HG03571 (cell line): ENCODE results near the gene FARP2.

Source experiments
- ATAC-seq: cut with Tn5 transposase; IDR thresholded peaks from one replicate; pipeline ENCODE4 v1.9.1; 2021; ENCODE audit not compliant: unreplicated experiment

FARP2 gene

DNA sequence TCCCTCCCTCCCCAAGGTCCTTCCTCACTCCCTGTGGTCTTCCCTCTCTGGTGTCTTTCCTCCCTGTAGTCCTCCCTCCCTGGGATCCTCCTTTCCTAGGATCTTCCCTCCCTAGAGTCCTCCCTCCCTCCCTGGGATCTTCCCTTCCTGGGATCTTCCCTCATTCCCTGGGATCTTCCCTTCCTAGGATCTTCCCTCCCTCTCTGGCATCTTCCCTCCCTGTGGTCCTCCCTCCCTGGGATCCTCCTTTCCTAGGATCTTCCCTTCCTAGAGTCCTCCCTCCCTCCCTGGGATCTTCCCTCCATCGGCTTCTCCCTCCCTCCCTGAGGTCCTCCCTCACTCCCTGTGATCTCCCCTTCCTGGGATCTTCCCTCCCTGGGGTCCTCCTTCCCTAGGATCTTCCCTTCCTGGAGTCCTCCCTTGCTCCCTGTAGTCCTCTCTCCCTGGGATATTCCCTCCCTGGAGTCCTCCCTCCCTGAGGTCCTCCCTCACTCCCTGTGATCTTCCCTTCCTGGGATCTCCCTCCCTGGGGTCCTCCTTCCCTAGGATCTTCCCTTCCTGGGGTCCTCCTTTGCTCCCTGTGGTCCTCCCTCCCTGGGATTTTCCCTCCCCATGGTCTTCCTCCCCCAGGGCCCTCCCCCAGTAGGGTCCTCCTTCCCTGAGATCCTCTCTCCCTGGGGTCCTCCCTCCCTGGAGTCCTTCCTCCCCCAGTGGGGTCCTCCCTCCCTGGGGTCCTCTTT lies 129.3 kb downstream of the FARP2 start:
- ATAC-seq = no peak

DNA sequence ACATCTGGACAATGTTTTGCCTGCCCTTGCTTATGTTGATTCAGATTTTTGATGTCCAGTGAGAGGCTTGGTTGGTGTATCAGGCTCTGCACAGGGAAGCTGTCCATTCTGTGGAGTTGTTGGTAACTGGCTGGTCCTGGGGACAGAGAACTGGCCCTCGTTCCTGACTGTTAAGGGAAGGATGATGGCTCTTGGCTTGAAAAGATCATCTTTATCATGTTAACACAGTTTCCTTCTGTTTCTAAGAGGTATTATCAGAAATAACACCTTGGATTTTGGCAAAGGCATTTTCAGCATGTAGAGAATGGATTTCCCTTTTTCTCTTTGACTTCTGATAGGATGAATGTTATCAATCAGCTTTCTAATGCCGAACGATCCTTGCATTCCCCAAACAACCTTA lies 133.0 kb downstream of the FARP2 start:
- ATAC-seq = no peak

DNA sequence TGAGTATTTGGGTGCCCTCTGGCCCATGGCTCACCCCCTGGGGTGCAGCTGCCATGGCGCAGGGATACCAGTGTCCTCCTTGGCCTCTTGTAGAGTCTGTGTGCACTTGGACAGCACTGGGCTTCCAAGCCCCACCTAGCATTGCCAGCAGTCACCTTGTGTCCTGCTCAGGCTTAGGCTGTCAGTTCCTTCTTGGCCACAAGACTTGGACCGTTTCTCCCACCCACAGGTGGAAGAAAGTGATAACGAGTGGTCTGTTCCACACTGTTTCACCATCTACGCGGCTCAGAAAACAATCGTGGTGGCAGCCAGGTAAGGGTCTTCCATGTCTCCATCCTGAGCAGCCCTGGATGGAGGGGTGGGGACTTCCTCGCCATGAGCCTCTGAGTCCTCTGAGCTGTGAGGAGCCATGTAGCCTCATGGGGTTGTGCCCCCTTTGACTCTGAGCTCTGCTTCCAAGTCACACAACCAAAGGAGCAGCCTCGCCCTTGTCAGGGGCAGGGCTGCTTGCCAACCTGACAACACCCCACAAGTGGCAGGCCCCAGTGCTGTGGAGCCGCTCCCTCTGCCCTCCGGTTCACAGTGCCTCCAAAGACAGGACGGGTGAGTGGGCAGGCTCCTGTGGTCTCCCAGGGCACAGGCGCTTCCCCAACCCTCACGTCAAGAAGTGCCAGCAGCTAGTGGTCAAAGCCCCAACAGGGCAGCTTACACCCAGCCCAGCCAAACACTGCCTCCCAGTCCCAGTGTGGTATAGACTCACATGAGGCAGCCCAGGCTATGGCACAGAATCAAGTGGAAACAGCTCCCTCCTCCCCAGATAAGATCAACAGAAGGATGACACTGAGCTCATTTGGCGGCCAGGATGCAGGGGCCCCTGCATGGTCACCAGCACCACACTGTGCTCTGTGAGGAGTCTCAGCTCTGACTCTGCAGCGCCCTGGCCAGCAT lies 133.9 kb downstream of the FARP2 start:
- no peak for ATAC-seq

DNA sequence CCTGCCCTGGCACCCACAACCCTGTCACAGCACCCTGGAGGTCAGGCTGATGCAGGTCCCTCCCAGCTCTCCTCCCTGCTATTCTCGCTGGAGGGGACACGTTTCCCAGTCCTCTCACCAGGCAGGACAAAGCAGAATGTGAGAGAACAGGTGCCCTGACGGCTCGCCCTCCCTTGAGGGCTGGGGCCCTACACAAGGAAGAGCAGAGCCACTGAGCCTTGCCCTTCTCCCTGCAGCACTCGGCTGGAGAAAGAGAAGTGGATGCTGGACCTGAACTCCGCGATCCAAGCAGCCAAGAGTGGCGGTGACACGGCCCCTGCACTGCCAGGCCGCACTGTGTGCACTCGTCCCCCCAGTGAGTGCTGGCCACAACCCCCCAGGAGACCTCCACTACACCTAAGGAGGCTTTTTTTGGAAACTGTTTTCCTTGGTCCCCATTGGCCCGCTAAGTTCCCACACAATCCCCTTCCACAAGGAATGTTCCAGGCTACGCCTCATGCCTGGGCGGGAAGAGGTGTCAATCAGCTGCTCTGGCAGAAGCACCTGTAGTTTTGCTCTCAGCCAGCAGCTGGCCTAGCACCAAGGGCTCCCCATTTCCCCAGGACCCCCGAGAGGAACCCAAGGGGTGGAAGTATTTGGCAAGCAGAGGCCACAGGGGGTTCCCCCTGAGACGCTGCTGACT lies 134.9 kb downstream of the FARP2 start:
- no peak for ATAC-seq

DNA sequence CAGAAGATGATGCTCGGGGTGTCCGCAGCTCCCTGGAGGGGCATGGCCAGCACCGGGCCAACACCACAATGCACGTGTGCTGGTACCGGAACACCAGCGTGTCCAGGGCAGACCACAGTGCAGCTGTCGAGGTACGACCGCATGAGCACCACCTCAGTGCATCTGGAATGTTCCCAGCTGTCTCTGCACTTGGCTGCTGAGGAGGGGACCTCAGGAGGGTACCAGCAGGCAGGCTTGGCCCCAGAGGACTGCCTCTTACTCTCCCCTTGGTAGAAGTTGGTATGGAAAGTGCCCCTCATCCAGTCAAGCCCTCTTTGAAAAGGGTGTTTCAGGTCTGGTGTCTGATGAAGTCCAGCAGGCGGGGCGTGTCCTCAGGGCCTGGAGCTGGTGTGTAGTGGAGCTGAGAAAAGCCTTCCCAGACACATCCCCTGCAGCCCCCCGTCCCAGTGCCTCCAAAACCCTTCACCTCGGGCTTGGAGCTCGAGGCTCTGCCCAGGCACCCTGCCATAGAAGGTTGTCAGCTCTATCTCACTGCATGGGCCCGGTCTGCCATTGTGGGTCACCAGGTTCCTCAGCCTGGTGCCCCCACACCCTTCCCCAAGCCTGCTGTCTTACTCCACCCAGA lies 135.6 kb downstream of the FARP2 start:
- no peak for ATAC-seq

DNA sequence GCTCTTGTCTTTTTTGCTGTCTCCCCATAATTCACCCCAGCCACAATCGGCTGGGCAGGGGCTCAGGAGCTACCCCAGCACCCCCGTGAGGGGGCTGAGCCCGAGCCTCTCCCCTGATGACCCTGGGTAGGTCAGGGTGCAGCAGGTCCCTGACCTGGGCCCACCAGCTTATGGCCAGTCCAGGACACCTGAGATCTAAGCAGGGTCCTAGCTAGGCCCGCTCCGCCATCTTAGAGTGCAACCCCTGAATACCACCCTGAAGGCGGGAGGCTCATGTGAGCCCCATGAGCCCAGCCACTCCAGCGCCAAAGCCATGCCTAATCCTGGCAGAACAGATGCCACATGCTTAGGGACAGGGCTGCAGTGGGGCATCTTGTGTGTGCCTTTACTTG lies 136.1 kb downstream of the FARP2 start:
- ATAC-seq = no peak

DNA sequence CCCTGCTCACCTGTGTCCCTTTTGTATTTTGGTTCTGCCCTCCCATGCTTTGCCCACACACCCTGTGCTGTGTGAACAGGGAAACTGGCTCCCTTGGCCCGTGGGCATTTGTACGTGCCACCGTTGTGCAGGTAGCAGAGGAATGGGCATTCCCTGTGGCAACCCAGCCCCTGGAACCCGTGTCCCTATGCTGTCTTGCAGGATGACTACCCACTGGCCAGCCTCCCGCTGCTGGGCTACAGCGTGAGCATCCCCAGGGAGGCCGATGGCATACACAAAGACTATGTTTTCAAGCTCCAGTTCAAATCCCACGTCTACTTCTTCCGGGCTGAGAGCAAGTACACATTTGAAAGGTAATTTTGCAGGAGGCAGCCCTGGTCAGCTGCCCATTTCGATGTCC lies 137.0 kb downstream of the FARP2 start:
- no peak for ATAC-seq

DNA sequence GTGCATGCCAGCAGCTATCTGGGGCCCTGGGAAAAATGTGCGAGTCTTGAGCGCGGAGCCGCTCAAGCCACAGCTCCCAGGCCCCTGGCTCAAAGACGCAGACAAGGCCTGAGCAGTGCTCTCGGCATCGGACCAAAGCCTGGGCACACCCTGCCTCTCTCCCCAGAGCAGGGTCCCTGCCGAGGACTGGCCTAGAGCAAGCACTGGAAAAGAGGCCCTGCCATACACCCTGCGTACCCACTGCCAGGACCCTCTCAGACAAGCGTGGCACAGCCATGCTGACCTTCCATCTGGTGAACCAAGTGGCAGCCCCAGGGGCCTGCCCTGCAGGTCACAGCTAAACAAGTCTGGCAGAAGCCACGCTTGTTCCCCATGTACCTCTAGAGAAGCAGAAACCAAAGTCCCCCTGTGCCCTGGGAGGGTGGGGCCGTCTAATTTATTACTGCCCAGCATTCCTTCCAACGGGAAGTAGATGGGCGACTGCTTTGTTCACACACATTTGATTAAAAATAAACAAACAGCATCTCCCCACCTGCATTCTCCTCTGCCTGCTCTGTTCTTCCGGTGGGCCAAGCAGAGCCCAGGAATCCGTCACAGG lies 138.3 kb downstream of the FARP2 start:
- no peak for ATAC-seq

DNA sequence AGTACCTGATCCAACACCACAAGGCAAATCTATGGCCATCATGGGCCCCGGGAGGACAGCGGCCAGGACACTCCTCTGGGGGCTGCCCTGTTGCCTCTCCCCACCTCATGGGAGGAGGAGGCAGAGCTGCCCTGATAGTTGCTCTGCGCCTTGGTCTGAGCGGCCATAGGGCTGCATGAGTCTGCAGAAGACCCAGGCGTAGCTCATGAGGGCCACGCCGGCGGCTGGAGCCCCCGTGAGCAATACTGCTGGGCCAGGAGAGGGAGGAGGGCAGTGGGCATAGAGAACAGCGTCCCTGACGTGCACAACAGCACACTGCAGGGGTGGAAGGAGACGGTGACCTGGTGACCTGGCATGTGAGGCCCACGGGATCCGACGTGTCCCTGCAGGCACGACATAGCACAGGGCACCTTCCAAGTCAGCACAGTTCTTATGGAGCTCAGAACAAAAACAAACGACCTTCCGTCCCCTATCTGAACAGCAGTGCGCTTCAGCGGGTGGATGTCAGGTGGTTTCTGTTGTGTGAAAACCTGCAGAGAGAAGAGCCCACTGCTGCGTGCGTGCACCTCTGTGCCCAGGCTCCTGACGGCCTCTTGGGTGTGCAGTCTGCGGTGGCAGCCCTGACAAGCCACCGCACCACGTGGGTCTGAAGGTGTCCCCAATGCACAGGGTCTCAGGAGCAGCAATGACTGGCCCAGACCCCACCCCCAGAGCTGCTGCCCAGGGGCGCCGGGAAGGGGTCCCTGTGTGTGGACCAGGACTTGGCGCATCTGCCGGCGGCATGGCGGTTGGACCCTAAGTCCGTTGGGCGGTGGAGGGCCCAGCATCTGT lies 139.3 kb downstream of the FARP2 start:
- no peak for ATAC-seq

DNA sequence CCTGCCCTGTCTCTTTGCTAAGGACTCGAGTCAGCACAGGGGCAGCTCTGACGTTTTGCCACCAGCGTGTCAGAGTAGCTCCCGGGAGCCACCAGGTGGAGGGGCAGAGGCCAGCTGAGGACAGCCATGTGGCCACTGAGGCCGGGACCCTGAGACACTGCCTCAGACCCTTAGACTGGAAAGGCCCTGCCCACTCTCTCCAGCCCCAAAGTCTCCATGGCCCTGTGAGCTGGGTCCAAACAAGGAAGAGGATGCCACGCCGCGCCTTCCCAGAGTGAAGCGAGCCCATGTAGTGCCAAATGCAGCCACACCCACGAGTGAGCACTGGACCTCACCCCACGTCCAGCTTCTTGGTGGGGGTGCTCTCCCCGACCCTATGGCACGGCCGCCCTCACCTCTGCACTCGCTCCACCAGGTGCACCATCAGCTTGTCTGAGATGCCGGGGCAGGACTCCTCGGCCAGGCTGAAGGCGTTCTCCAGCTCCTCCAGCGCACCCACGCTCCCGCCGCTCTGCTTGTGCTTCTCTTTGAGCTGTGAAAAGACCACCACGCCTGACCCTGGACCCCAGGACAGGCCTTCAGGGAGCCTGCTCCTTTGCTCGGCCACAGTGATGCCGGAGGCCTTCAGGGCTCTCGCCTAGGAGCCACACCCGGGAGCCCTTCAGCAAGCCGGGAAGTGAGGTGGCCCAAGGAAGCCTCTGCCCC lies 140.1 kb downstream of the FARP2 start:
- no peak for ATAC-seq

DNA sequence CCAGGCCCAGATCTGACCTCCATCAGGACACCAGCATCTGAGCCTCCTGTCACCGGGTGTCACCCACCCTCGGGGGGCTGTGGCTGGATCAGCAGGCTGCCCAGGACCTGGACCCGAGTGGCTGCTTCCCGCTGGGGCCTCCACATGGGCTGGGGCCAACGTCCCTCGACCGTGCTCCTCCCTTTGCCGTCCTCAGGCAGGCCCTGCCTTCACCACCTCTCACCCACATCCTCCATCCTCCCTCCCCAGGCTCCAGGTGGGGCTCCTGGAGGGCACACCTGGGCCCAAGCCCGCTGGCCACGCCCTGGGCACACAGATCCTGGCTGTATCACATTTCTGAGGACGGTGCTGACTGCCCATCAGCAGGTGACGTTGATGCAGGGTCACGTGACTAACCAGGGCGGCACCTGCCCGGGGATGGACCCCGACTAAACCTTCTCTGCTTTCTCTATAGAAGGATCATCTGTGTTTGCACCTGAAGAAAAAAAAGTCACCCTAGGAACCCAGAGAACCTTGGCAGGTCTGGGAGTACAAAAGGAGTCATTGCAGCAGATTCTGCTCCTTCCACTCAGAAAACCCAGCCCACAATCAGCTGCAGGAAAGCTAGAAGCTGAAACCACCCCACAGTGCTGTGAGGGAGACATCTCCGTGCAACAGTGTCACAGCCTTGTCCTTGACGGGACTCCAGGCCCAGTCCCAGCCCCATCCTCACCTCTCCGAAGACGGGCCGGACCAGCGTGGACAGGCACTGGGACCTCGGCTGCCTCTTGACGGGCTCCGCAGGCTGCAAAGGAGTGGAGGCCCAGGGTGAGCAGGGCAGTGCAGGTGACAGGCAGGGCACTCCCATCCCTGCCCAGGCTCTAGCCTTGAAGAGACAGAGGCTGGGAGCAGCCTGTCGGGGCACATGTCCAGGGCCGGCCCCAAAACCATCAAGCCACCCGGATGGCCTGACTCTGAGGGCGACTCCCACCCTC lies 141.1 kb downstream of the FARP2 start:
- ATAC-seq = no peak

DNA sequence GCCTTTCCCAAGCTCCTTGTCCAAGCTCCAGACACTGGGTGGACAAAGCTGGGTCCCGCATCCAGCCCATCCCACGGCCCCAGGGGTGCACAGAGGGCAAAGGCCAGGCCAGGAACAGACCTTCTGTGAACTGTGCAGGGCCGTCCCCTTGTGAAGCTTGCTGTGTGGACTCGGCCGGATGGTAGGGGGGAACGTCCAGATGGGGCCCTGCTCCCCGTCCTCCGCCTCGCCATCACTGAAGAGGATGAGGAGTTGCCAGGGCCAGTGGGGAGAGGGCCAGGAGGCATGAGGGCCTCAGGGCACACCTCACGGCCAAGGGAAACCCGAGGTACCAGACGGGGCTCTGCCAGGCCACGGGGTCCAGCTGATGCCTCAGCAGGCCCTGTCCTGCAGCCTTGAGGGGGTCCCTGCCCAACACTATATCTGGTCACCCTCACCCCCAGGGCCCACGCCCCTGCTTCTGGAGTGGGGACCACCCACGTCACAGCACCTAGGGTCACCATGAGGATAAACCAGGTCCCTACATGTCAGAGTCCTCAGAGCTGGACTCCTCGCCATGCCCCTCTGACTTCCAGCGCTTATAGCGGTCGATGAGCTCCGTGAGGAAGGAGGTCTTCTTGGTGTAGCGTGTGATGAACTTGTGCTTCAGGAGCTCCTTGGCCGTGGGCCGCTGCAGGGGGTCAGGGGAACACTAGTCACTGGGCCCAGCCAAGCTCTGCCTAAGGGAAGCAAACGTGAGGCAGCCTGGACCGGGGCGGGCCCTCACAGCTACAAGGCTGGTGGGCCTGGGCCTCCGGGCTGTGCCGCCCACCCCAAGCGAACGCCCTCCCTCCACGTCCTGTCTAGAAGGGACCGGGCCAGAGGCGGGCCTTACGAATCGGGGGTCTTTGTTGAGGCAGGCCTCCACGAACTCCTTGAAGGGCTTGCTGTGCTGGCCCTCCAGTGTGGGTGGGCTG lies 142.3 kb downstream of the FARP2 start:
- ATAC-seq = no peak

DNA sequence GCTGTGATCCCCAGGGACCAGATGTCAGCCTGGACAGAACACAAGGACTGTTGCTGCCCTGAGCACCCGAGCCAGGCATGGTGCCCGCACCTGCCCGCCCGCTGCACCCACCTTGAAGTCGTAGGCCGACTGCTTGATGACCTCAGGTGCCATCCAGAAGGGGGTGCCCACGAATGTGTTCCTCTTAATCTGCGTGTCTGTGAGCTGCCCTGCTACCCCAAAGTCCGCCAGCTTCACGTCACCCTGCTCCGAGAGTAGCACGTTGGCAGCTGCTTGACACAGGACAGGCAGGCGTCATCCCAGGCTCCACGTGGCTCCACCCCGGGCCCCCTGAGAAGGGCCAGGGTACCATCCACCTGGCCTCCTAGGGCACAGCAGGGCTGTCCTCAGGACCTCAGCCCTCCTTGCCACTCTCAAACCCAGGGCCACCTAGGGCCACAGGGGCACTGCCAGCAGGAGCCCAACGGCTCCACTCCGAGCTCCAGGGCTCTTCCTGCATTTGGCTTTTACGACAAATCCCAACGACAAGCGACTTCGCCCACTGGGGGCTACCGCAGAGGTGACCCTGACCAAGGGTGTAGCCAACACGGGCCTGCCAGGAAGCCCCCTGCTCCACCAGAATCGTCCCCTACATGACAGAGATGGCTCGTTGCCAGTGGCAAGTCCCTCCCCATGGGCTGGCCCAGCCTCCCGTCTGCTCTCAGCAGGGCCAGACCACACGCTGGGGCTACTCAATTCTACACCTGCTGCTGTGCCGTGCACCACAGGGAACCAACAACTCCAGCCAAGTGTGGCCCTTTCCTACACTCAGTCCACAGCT lies 143.3 kb downstream of the FARP2 start:
- ATAC-seq = no peak

DNA sequence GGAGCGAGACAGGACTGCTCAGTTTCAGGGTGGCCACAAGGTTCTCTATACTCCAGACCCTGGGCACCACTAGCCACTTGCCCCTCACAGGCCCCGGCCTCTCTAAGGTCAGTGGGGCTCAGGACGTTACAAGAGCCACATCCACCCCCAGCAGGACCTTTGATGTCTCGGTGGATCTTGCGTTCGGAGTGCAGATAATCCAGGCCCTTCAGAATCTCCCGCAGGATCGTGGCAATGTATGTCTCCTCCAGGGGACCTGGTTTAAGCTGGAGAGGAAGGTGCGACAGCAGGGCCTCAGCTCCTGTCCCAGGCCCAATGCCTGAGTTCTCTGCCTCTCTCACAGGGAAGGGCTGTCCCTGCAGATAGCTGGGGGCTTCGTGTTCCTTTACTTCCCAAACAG lies 143.9 kb downstream of the FARP2 start:
- ATAC-seq = no peak

DNA sequence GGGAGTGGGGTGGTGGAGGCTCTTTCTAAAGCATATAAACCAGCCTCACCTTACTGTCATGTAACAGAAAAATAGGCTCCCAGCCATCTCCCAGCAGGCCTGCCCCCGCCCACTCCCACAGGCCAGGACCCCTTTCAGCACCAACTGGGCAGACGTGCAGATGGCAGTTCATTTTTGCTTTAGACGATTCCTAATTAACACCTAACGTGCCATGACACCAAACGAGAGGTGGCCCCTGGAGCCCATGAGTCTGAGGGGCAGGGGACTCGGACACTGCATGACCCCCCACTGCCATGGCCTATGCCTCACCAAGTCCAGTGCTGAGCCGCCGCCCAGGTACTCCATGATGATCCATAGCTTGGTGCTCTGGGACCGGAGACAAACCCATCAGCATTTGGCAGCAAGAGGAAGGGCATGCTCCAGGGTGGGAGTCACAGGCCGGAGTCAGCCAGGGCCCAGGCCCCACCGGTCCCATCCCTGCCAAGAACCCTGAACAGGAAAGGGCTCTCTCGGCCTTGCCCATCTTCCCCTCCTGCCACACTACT lies 144.4 kb downstream of the FARP2 start:
- ATAC-seq = no peak

DNA sequence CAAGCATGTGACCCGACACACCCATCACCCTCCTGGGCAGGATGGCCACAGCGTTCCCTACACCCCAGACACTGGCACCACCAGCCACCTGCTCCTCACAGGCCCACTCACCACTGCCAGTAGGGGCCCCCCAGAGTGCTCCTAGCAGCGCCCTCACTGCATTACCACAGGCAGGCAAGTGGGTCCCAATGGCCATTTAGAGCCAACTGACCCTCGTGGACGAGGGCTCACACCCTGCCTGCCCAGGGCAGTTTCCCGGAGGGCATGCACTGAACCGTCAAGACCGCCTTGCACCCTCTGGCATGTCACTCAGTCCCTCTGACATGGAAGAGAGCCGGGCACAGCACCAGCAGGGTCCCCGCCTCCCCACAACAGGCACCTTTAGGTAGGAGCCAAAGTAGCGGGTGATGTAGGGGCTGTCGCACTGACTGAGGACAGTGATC lies 145.0 kb downstream of the FARP2 start:
- ATAC-seq = no peak
